Naive thymus-derived CD4-positive, alpha-beta T cell (primary cell): ENCODE measurements around the gene COL23A1. TPM values are rescaled to one million over a fixed set of nuclear protein-coding genes. Genes with fewer than 3 reads are reported as not detected.

Source experiments
- ATAC-seq: fragments of 150-1000 bp; cut with Tn5 transposase; 2 replicates; pipeline ENCODE4 v1.10.0; 2021; ENCODE audit warnings: mild to moderate bottlenecking, moderate library complexity
- CTCF ChIA-PET: fragments of 350-600 bp; sonication (Branson Sonifier 250); formaldehyde crosslinking; loops from one replicate; lab custom pipeline; 2021; ENCODE audit warnings: antibody characterized with exemption; lab: Charles Lee
- POLR2A ChIA-PET: fragments of 350-600 bp; sonication (Branson Sonifier 250); formaldehyde crosslinking; loops from one replicate; lab custom pipeline; 2021; ENCODE audit warnings: antibody characterized with exemption, inconsistent platforms; lab: Charles Lee
- DNase-seq, 9 donors: peaks; one replicate each; pipeline versions ENCODE4 v3.0.0 to v3.0.0-alpha.2; 2020 to 2022; ENCODE audit warnings: mixed read lengths in 1 of 9
- H3K27ac ChIP-seq: one replicate; pipeline ENCODE4 v1.7.0; 2013; ENCODE audit warnings: mild to moderate bottlenecking, low read depth, low read length, moderate library complexity
- H3K27me3 ChIP-seq, 2 donors: one replicate each; pipeline ENCODE4 v1.7.0; 2013; ENCODE audit warnings: low read length in 2 of 2, mild to moderate bottlenecking in 2 of 2, moderate library complexity in 2 of 2; ENCODE audit not compliant: control insufficient read depth in 2 of 2, insufficient read depth in 2 of 2
- H3K36me3 ChIP-seq, 3 experiments: 1 replicate in 2 of 3; 2 replicates in 1 of 3; pipeline ENCODE4 v1.7.0; 2013; ENCODE audit warnings: low read length in 3 of 3, mild to moderate bottlenecking in 3 of 3, moderate library complexity in 1 of 3; ENCODE audit not compliant: insufficient read depth in 3 of 3, control insufficient read depth in 2 of 3
- H3K4me1 ChIP-seq, 2 donors: one replicate each; pipeline ENCODE4 v1.7.0; 2013; ENCODE audit warnings: low read length in 2 of 2, mild to moderate bottlenecking in 2 of 2, moderate library complexity in 1 of 2; ENCODE audit not compliant: control insufficient read depth in 2 of 2, insufficient read depth in 2 of 2
- H3K4me3 ChIP-seq: 2 replicates; pipeline ENCODE4 v1.7.0; 2013; ENCODE audit warnings: mild to moderate bottlenecking, low read length
- H3K9me3 ChIP-seq, 3 experiments: 1 replicate in 2 of 3; 2 replicates in 1 of 3; pipeline ENCODE4 v1.7.0; 2013; ENCODE audit warnings: low read length in 3 of 3; ENCODE audit not compliant: control insufficient read depth in 2 of 3
- H3K27ac Mint-ChIP-seq, 9 donors: one replicate each; pipeline ENCODE4 v1.8.0; 2020 to 2022; ENCODE audit warnings: mixed read lengths in 9 of 9, mild to moderate bottlenecking in 8 of 9, moderate library complexity in 5 of 9, inconsistent platforms in 2 of 9
- H3K27me3 Mint-ChIP-seq, 5 donors: one replicate each; pipeline ENCODE4 v1.8.0; 2021 to 2022; ENCODE audit warnings: mixed read lengths in 5 of 5, mild to moderate bottlenecking in 1 of 5
- H3K36me3 Mint-ChIP-seq, 5 donors: one replicate each; pipeline ENCODE4 v1.8.0; 2020 to 2022; ENCODE audit warnings: mixed read lengths in 5 of 5, mild to moderate bottlenecking in 3 of 5, inconsistent platforms in 1 of 5
- H3K4me1 Mint-ChIP-seq, 7 donors: one replicate each; pipeline ENCODE4 v1.8.0; 2020 to 2022; ENCODE audit warnings: mixed read lengths in 7 of 7, mild to moderate bottlenecking in 3 of 7, inconsistent platforms in 1 of 7
- H3K4me3 Mint-ChIP-seq, 10 donors: one replicate each; pipeline ENCODE4 v1.8.0; 2020 to 2022; ENCODE audit warnings: mild to moderate bottlenecking in 10 of 10, mixed read lengths in 10 of 10, moderate library complexity in 6 of 10, inconsistent platforms in 2 of 10
- H3K9me3 Mint-ChIP-seq, 11 donors: one replicate each; pipeline ENCODE4 v1.8.0; 2020 to 2022; ENCODE audit warnings: mixed read lengths in 11 of 11, mild to moderate bottlenecking in 4 of 11, inconsistent platforms in 1 of 11, moderate library complexity in 1 of 11
- intact Hi-C, 2 donors: fragments of 100-400 bp; cut with micrococcal nuclease; formaldehyde crosslinking; loops; one replicate each; pipeline ENCODE4 v1.15.1; 2023
- polyA plus RNA-seq, 2 donors: library from polyadenylated mRNA; unstranded; fragments of 300-500 nt; fragmentation: Illumina TruSeq; gene quantifications; one replicate each; pipeline ENCODE4 v1.2.3, GENCODE V29; 2021
- total RNA-seq, 6 experiments: library from RNA in 5 of 6; stranded (reverse) in 5 of 6; gene quantifications; 1 replicate in 5 of 6; 2 replicates in 1 of 6; pipeline ENCODE4 v1.2.3 and lab custom pipeline; 2021 to 2026

COL23A1 gene
- total and polyA plus RNA-seq, 7 experiments from 2014 or later = 0.13 to 0.32 (median 0.22) TPM; not detected in 4

DNA sequence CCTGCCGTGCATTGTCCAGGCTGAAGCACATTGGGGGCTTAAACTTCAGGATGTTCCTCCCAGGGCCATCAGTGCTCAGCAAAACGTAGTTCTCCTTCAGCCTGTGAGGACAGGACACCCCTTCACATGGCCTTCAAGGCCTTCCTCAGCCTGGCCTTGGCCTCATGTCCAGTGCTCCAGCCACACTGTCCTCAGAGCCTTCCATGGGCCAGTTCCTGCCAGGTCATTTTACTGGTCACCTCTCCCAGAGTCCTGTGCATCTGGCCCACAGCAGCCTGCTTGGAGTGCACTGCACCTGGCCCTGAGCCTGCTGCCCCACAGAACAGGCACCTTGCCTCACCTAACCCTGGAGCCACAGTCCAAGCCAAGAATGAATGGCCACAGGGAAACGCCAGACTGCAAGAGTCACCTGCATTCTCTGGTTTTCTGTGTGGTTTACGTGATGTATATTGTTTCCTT is 377.2 kb downstream of the COL23A1 start:
- Histone ChIP-seq H3K4me3 (no peak overlapping the region), H3K36me3 (peaks cover 21 to 81% (median 32%) of the 10 kb centered on the region in 3 experiments), H3K27me3 (no peaks in the 10 kb centered on the region), H3K27ac (no peak overlapping the region), H3K4me1 (peaks cover 0 to 2% of the 10 kb centered on the region in 2 donors), H3K9me3 (no peaks in the 10 kb centered on the region)
- POLR2A ChIA-PET = interaction anchor here (0.5 to 3.8 kb wide), 4 partner anchors 9 to 707 kb away, joined by 5 to 11 read pairs (median 9); partner anchors contain the start of gene HNRNPAB
- Mint-ChIP-seq H3K36me3 (peaks cover 5 to 43% (median 12%) of the 10 kb centered on the region in 5 donors), H3K27me3 (no peaks in the 10 kb centered on the region), H3K4me3 (no peak overlapping the region), H3K9me3 (no peaks in the 10 kb centered on the region), H3K4me1 (peaks cover 8 to 42% (median 17%) of the 10 kb centered on the region in 7 donors), H3K27ac (peak overlapping the region in 4 of 9 donors; percentile 18 to 36 (median 28))
- no peak for DNase-seq
- CTCF ChIA-PET = interaction anchor here (1.1 kb wide), 1 partner anchor 22 kb away, joined by 3 read pairs; no protein-coding TSS in a partner anchor
- no peak for ATAC-seq
- intact Hi-C loops = no loop called here

DNA sequence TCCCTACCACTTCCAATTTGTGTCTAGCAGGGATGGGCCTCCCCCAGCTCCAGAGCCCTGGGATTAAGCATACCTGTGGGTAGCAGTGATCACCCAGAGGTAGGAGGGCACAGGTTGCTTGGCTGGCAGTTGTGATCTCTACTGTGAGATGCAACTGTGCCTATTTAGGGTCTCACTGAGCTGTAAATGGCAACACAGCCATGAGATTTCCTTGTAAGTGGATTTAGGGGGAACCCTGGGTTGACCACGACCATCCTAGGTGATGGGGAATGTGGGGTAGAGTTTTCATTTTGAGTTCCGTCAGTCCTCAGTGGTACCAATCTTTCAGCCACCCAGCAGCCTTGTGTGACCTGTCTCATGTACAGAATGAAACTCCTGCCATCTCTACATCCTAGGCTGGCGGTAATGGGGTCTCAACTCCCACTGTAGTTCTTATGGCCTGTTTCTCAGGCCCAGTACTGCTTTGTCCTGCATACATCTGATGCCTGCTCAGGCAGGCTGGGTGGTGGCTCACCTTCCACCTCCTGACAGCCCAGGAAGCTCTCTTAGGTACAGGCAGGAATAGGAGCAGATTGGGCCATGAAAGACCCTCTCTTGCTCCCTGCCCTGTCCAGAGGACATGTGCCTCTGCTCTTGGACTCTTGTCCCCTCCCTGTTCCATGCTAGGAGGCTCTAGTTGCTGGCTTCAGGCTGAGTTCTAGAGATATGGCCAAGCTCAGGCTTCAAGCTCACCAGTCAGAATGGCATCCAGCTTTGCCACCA is 377.8 kb downstream of the COL23A1 start:
- peaks cover 5 to 49% (median 15%) of the 10 kb centered on the region in 5 donors for H3K36me3 Mint-ChIP-seq
- no peak overlapping the region for H3K27ac ChIP-seq
- ChIA-PET CTCF (no interaction called here), POLR2A (interaction anchor here (2.1 kb wide), 1 partner anchor 16 kb away, joined by 5 read pairs; no protein-coding TSS in a partner anchor)
- no peaks in the 10 kb centered on the region for H3K27me3 Mint-ChIP-seq
- no peaks in the 10 kb centered on the region for H3K27me3 ChIP-seq
- H3K4me3 ChIP-seq = no peak overlapping the region
- peaks cover 14 to 47% (median 23%) of the 10 kb centered on the region in 7 donors for H3K4me1 Mint-ChIP-seq
- ATAC-seq = no peak
- H3K27ac Mint-ChIP-seq = peak overlapping the region in 5 of 9 donors; percentile 12 to 52 (median 31)
- H3K36me3 ChIP-seq = peaks cover 26 to 87% (median 38%) of the 10 kb centered on the region in 3 experiments
- peaks cover 0 to 4% of the 10 kb centered on the region in 2 donors for H3K4me1 ChIP-seq
- DNase-seq = no peak
- no peaks in the 10 kb centered on the region for H3K9me3 Mint-ChIP-seq
- H3K9me3 ChIP-seq = no peaks in the 10 kb centered on the region
- intact Hi-C loops = no loop called here
- H3K4me3 Mint-ChIP-seq = no peak overlapping the region

DNA sequence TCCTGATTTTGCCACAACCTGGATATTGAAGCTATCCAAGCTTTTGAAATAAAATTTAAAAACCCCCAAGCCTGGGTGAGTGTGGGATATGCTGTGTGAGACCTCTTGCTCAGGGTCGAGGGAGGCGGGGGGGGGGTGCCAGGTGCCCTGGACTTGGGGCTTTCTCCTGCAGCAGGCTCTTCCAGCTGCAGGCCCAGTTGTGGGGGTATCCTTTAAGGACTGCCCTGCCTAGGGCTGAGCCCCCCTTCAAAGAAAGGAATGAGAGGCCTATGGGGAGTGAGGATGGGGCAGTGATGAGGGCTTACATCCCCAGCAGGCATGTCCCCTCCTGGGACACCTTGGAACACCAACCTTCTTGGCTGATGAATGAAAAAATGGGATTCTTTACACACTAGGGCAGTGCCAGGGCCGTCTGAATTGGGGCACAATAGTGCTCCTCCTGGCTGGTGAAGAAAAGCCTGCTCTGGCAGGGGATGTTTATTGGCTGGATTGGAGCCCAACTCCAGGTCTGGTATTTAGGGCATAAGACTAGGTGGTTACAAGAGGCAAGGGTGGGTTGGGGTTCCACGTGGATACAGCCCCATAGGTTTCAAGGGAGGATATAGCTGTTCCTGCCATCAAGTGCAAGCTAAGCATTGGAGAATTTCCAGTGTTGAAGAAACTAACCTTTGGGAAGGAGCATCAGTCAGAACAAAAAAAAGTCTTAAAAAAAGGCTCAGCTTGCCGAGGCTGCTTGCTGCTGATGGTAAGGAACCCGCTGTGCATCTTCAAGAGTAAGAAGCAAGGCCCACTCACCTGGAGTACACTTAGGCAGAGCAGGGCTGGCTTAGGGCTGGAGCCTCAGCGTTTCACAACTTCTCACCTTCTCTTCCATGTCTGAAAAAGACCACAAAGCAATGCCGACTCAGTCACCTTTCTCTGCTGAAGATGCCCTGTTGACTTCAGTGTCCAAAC is 378.8 kb downstream of the COL23A1 start:
- H3K4me3 Mint-ChIP-seq = no peak overlapping the region
- H3K27me3 Mint-ChIP-seq = no peaks in the 10 kb centered on the region
- ChIA-PET CTCF (no interaction called here), POLR2A (interaction anchor here (0.7 to 2.1 kb wide), 2 partner anchors 17 to 18 kb away, joined by 3 to 5 read pairs; no protein-coding TSS in a partner anchor)
- ATAC-seq (no peak), DNase-seq (no peak)
- H3K36me3 Mint-ChIP-seq = peaks cover 5 to 53% (median 15%) of the 10 kb centered on the region in 5 donors
- H3K4me1 Mint-ChIP-seq = peaks cover 23 to 54% (median 33%) of the 10 kb centered on the region in 7 donors
- Histone ChIP-seq H3K36me3 (peaks cover 35 to 95% (median 38%) of the 10 kb centered on the region in 3 experiments), H3K27ac (no peak overlapping the region), H3K4me1 (peaks cover 3 to 14% of the 10 kb centered on the region in 2 donors), H3K4me3 (no peak overlapping the region), H3K27me3 (no peaks in the 10 kb centered on the region), H3K9me3 (no peaks in the 10 kb centered on the region)
- no peaks in the 10 kb centered on the region for H3K9me3 Mint-ChIP-seq
- peak overlapping the region in 5 of 9 donors; percentile 18 to 62 (median 36) for H3K27ac Mint-ChIP-seq
- intact Hi-C loops = no loop called here

DNA sequence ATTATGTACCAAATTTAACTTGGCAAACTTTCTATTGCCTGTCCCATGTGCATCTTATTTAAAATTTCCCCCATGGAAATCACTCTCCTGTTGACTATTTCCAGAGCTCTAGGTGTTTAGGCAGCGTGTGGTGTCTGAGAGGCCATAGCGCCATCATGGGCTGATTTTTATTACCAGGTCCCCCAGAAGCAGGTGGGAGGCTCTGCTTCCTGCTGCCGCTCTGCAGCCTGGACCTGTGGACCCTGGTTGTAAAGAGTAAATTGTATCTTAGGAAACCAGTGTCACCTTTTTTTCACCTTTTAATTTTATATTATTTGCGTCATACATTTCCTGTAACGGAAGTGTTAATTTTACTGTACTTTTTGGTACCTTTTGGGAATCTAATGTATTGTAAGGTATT is 379.5 kb downstream of the COL23A1 start:
- no peak overlapping the region for H3K27ac Mint-ChIP-seq
- ATAC-seq (no peak), DNase-seq (no peak)
- H3K9me3 ChIP-seq = no peaks in the 10 kb centered on the region
- H3K36me3 Mint-ChIP-seq = peaks cover 5 to 55% (median 18%) of the 10 kb centered on the region in 5 donors
- H3K27me3 Mint-ChIP-seq = no peaks in the 10 kb centered on the region
- peaks cover 9 to 21% of the 10 kb centered on the region in 2 donors for H3K4me1 ChIP-seq
- H3K27me3 ChIP-seq = no peaks in the 10 kb centered on the region
- POLR2A ChIA-PET = interaction anchor here (0.7 to 2.1 kb wide), 2 partner anchors 18 to 19 kb away, joined by 3 to 5 read pairs; no protein-coding TSS in a partner anchor
- no peaks in the 10 kb centered on the region for H3K9me3 Mint-ChIP-seq
- peaks cover 35 to 89% (median 38%) of the 10 kb centered on the region in 3 experiments for H3K36me3 ChIP-seq
- H3K27ac ChIP-seq = no peak overlapping the region
- intact Hi-C loops = no loop called here
- no peak overlapping the region for H3K4me3 ChIP-seq
- CTCF ChIA-PET = no interaction called here
- peaks cover 25 to 55% (median 36%) of the 10 kb centered on the region in 7 donors for H3K4me1 Mint-ChIP-seq
- H3K4me3 Mint-ChIP-seq = no peak overlapping the region

DNA sequence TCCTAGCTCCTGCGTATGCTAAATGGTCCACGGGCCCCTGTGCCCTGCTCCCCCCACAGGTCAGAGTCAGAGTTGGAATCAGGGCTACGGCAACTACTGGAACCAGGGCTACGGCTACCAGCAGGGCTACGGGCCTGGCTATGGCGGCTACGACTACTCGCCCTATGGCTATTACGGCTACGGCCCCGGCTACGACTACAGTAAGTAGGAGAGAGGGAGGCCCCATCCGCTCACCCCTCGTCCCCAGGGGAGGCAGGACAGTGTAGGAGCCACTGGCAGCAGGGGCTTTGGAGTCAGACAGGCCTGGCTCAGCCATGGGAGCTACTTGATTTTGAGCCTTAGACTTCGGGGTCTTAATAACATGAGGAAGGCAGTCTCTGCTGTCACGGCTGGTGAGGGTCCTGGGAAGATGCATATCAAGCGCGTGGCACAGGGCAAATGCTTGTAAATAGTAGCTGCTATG is 380.1 kb downstream of the COL23A1 start:
- Histone ChIP-seq H3K27ac (no peak overlapping the region), H3K4me1 (peaks cover 11 to 25% of the 10 kb centered on the region in 2 donors), H3K27me3 (no peaks in the 10 kb centered on the region), H3K9me3 (no peaks in the 10 kb centered on the region), H3K4me3 (no peak overlapping the region), H3K36me3 (peaks cover 35 to 83% (median 38%) of the 10 kb centered on the region in 3 experiments)
- ATAC-seq (no peak), DNase-seq (no peak)
- Mint-ChIP-seq H3K9me3 (no peaks in the 10 kb centered on the region), H3K27ac (no peak overlapping the region), H3K4me3 (no peak overlapping the region), H3K27me3 (no peaks in the 10 kb centered on the region), H3K36me3 (peaks cover 5 to 55% (median 18%) of the 10 kb centered on the region in 5 donors), H3K4me1 (peaks cover 28 to 54% (median 37%) of the 10 kb centered on the region in 7 donors)
- ChIA-PET CTCF (no interaction called here), POLR2A (interaction anchor here (0.7 kb wide), 1 partner anchor 20 kb away, joined by 3 read pairs; no protein-coding TSS in a partner anchor)
- intact Hi-C loops = no loop called here
